ENCODE measurements around the gene PCDHB9.
"Not testable (repeated sequence)": the region's sequence is repeated elsewhere in the genome, so short reads cannot be mapped to it uniquely, and the experiment has no call there.

- TF ChIP-seq CTCF (IDR thresholded peaks at IDR 0.05; ENCODE audit: low read depth, low read length, missing input control); MAX (IDR thresholded peaks at IDR 0.05); ZBTB33 (IDR thresholded peaks at IDR 0.05); REST (IDR thresholded peaks at IDR 0.05); SP1 (IDR thresholded peaks at IDR 0.05); HNF4A (conservative IDR thresholded peaks at IDR 0.05); RAD21 (IDR thresholded peaks at IDR 0.05); TAF1 (conservative IDR thresholded peaks at IDR 0.05); NR2F2 (IDR thresholded peaks at IDR 0.05); EGR1 (IDR thresholded peaks at IDR 0.05; ENCODE audit: low read depth in 2 of 2): not testable (repeated sequence)
Measured at GRCh38 chr5:141188682-141189081, 1.7 kb downstream of the PCDHB9 start.

All from liver (tissue), 3 donors.